ENCODE data around the gene CYSLTR2.

- TF ChIP-seq, protein P1, sequence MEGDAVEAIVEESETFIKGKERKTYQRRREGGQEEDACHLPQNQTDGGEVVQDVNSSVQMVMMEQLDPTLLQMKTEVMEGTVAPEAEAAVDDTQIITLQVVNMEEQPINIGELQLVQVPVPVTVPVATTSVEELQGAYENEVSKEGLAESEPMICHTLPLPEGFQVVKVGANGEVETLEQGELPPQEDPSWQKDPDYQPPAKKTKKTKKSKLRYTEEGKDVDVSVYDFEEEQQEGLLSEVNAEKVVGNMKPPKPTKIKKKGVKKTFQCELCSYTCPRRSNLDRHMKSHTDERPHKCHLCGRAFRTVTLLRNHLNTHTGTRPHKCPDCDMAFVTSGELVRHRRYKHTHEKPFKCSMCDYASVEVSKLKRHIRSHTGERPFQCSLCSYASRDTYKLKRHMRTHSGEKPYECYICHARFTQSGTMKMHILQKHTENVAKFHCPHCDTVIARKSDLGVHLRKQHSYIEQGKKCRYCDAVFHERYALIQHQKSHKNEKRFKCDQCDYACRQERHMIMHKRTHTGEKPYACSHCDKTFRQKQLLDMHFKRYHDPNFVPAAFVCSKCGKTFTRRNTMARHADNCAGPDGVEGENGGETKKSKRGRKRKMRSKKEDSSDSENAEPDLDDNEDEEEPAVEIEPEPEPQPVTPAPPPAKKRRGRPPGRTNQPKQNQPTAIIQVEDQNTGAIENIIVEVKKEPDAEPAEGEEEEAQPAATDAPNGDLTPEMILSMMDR (optimal IDR thresholded peaks at IDR 0.05 in 1 of 3, IDR thresholded peaks at IDR 0.05 in 1 of 3, conservative IDR thresholded peaks at IDR 0.05 in 1 of 3; ENCODE audit: extremely low read depth in 1 of 3, insufficient read depth in 2 of 3, low read length in 3 of 3) = no peak
- TF ChIP-seq EZH2 (IDR thresholded peaks at IDR 0.05; ENCODE audit: low read length) = no peak
Observed at GRCh38 chr13:48720621-48721020, 66.9 kb downstream of the CYSLTR2 start.
